22Rv1 (cell line): Measurements from ENCODE around the gene ARHGEF18.

ENCODE experiments used
- ZFX ChIP-seq: fragments of 450-650 bp; IDR thresholded peaks from 2 replicates; pipeline ENCODE4 v1.6.1; 2017; ENCODE audit warnings: antibody characterized with exemption, borderline replicate concordance
- TF ChIP-seq, protein P1 (sequence below): fragments of 450-650 bp; IDR thresholded peaks from 2 replicates; pipeline ENCODE4 v1.5.1; 2017; ENCODE audit warnings: mild to moderate bottlenecking

DNA sequence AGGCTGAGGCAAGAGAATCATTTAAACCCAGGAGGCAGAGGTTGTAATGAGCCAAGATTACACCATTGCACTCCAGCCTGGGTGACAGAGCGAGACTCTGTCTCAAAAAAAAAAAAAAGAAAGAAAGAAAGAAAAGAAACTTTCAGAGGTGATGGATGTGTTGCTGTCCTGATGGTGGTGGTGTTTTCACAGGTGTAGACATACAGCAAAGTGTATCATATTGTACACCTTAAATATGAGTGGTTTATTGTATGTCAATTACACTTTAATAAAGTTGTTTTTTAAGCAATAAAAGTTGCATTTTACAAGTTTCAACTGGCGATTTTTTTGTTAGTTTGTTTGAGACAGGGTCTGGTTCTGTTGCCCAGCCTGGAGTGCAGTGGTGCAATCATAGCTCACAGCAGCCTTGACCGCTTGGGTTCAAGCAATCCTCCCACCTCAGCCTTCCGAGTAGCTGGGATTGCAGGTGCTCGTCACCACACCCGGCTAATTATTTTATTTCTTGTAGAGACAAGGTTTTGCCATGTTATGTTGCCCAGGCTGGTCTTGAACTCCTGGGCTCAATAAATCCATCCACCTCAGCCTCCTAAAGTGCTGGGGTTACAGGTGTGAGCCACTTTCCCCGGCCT is 41.0 kb upstream of the ARHGEF18 start:
- TF ChIP-seq, protein P1, sequence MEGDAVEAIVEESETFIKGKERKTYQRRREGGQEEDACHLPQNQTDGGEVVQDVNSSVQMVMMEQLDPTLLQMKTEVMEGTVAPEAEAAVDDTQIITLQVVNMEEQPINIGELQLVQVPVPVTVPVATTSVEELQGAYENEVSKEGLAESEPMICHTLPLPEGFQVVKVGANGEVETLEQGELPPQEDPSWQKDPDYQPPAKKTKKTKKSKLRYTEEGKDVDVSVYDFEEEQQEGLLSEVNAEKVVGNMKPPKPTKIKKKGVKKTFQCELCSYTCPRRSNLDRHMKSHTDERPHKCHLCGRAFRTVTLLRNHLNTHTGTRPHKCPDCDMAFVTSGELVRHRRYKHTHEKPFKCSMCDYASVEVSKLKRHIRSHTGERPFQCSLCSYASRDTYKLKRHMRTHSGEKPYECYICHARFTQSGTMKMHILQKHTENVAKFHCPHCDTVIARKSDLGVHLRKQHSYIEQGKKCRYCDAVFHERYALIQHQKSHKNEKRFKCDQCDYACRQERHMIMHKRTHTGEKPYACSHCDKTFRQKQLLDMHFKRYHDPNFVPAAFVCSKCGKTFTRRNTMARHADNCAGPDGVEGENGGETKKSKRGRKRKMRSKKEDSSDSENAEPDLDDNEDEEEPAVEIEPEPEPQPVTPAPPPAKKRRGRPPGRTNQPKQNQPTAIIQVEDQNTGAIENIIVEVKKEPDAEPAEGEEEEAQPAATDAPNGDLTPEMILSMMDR: no peak
- TF ChIP-seq ZFX: no peak
